Tibial nerve (tissue), 4 donors: ENCODE results near the gene BTAF1.

ENCODE experiments used
- EP300 ChIP-seq, 2 donors: sonication (generic); formaldehyde crosslinking; IDR thresholded peaks; one replicate each; pipeline ENCODE4 v1.6.1; 2017; ENCODE audit warnings: antibody characterized with exemption in 2 of 2, mild to moderate bottlenecking in 1 of 2
- POLR2A ChIP-seq, 2 donors: fragments of 450-650 bp; IDR thresholded peaks; one replicate each; pipeline ENCODE4 v1.6.1; 2017; ENCODE audit warnings: antibody characterized with exemption in 2 of 2, mild to moderate bottlenecking in 2 of 2, moderate library complexity in 2 of 2
- TF ChIP-seq, protein P1 (sequence below), 5 experiments: fragments of 200-600 bp in 3 of 5; fragments of 450-650 bp in 2 of 5; sonication (generic) in 3 of 5; IDR thresholded peaks; one replicate each; pipeline ENCODE4 v1.5.1; 2016 to 2019; ENCODE audit warnings: antibody characterized with exemption in 5 of 5, mild to moderate bottlenecking in 3 of 5, moderate library complexity in 2 of 5

DNA sequence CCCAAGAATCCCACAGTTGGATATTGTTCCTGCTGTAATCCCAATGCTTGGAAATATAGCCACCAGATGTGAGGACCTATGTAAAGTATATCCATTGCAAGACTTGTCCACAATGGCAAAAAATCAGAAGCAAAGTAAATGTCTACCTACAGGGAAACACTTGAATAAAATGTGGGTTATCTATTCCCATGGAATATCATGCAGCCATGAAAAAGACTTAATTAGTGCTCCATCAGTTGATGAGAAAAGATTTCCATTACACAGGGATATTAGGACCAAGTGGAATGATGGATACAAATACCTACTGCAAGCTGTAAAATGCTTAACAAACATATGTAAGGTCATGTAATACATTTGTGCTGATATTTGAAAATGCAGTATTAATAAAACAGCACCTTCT lies 131.2 kb downstream of the BTAF1 start:
- TF ChIP-seq, protein P1, sequence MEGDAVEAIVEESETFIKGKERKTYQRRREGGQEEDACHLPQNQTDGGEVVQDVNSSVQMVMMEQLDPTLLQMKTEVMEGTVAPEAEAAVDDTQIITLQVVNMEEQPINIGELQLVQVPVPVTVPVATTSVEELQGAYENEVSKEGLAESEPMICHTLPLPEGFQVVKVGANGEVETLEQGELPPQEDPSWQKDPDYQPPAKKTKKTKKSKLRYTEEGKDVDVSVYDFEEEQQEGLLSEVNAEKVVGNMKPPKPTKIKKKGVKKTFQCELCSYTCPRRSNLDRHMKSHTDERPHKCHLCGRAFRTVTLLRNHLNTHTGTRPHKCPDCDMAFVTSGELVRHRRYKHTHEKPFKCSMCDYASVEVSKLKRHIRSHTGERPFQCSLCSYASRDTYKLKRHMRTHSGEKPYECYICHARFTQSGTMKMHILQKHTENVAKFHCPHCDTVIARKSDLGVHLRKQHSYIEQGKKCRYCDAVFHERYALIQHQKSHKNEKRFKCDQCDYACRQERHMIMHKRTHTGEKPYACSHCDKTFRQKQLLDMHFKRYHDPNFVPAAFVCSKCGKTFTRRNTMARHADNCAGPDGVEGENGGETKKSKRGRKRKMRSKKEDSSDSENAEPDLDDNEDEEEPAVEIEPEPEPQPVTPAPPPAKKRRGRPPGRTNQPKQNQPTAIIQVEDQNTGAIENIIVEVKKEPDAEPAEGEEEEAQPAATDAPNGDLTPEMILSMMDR (IDR thresholded peaks at IDR 0.05) = no peak
- no peak for TF ChIP-seq POLR2A (IDR thresholded peaks at IDR 0.05)
- TF ChIP-seq EP300 (IDR thresholded peaks at IDR 0.05) = no peak
